ENCODE results near the gene SETX.

DNA sequence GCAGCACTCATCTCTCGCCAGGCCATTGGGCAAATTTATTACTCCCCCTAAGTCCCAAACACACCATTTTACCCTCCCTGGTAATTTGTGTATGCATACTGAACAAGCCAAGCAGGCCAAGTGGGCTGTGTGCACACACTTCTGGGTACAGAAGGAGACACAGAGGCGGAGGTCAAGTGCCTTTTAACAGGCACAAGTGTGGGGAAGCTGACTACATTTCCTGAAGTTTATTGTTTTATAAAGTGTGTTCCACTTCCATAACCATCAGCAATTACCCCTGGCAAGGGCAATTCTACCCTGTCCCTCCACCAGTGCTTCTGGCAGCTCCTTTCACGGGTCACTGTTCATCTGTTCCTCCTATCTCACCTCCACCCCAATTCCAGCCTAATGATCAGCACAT is 93.9 kb downstream of the SETX start:
- TF ChIP-seq, protein P1, sequence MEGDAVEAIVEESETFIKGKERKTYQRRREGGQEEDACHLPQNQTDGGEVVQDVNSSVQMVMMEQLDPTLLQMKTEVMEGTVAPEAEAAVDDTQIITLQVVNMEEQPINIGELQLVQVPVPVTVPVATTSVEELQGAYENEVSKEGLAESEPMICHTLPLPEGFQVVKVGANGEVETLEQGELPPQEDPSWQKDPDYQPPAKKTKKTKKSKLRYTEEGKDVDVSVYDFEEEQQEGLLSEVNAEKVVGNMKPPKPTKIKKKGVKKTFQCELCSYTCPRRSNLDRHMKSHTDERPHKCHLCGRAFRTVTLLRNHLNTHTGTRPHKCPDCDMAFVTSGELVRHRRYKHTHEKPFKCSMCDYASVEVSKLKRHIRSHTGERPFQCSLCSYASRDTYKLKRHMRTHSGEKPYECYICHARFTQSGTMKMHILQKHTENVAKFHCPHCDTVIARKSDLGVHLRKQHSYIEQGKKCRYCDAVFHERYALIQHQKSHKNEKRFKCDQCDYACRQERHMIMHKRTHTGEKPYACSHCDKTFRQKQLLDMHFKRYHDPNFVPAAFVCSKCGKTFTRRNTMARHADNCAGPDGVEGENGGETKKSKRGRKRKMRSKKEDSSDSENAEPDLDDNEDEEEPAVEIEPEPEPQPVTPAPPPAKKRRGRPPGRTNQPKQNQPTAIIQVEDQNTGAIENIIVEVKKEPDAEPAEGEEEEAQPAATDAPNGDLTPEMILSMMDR (IDR thresholded peaks at IDR 0.05; ENCODE audit: low read length) = no peak
- TF ChIP-seq EZH2 (IDR thresholded peaks at IDR 0.05; ENCODE audit: borderline replicate concordance, low read length) = no peak
